ENCODE measurements around the gene PPP2R2B.
A peak's percentile ranks its signal among the peaks of the same experiment; 100 is the strongest.

PPP2R2B gene

DNA sequence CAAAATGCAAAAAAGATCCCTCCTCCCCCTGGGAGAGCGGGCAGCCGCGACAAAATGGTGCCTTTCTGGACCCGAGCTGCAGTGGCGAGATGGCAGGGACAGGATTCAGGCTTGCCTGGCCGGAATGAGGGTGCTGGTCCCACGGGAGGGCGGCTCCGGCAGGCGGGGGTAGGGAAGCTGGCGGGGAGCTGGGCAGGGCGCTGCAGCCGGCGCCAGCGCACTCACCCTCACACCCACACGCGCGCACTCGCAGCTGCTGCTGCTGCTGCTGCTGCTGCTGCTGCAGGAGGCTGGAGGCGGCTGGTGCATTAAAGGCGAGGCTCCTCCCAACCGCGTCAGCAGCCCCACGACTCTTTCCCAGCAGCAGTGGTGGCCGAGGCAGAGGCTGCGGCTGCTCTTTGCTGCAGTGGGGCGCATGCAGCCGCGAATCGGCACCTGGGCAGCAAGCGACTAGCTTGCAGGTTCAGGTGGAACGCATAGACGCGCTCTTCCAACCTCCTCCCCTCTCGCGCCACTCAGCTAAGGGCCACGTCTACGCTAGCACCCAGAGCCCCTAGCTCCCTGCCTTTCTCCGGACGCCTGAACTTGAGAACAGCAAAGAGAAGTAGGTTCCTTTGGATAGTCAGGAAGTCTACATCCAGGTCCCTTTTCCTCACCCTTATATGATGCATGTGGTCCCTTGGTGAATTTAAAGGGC lies at the start of gene PPP2R2B:
TSS of gene PPP2R2B (minus strand) at position 282 of the 697 bp plus-strand sequence.
- peaks cover 15% of the 10 kb centered on the region for H3K27me3 ChIP-seq (replicated peaks)
- no peaks in the 10 kb centered on the region for H3K36me3 ChIP-seq (replicated peaks)
- no peak within 1 kb of the TSS for H3K27ac ChIP-seq
- in situ Hi-C loops (cut with HindIII; ENCODE audit: low pct_ligation_motif_present, low sequenced_read_pairs) = no loop called here
- TF ChIP-seq, protein P1, sequence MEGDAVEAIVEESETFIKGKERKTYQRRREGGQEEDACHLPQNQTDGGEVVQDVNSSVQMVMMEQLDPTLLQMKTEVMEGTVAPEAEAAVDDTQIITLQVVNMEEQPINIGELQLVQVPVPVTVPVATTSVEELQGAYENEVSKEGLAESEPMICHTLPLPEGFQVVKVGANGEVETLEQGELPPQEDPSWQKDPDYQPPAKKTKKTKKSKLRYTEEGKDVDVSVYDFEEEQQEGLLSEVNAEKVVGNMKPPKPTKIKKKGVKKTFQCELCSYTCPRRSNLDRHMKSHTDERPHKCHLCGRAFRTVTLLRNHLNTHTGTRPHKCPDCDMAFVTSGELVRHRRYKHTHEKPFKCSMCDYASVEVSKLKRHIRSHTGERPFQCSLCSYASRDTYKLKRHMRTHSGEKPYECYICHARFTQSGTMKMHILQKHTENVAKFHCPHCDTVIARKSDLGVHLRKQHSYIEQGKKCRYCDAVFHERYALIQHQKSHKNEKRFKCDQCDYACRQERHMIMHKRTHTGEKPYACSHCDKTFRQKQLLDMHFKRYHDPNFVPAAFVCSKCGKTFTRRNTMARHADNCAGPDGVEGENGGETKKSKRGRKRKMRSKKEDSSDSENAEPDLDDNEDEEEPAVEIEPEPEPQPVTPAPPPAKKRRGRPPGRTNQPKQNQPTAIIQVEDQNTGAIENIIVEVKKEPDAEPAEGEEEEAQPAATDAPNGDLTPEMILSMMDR (IDR thresholded peaks at IDR 0.05; ENCODE audit: low read depth, low read length, missing control alignments) = no peak
- H3K4me3 ChIP-seq (ENCODE audit: low read depth, low read length) = peak within 1 kb of the TSS; percentile 65
- DNase-seq = no peak

DNA sequence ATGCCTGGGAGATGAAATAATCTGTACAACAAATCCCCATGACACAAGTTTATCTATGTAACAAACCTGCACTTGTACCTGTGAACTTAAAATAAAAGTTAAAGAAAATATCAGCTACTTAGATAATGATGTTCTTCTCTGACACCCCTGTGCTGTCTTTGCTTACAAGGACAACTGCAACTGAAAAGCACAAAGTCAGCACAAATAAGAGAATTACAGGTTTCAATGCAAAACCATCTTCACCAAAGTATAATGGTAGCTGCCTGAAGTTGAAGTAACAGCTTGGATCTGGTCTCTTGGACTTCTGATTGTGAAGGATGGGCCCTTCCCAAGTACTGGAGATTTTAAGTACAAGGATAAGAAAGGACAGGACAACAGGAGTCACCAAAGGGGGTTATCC lies 45.6 kb upstream of the PPP2R2B start:
- no peak overlapping the region for H3K4me3 ChIP-seq (ENCODE audit: low read depth, low read length)
- DNase-seq = no peak
- no peaks in the 10 kb centered on the region for H3K36me3 ChIP-seq (replicated peaks)
- no peak overlapping the region for H3K27ac ChIP-seq
- H3K27me3 ChIP-seq (replicated peaks) = no peaks in the 10 kb centered on the region
- in situ Hi-C loops (cut with HindIII; ENCODE audit: low pct_ligation_motif_present, low sequenced_read_pairs) = no loop called here
- TF ChIP-seq, protein P1 (IDR thresholded peaks at IDR 0.05; ENCODE audit: low read depth, low read length, missing control alignments) = no peak

DNA sequence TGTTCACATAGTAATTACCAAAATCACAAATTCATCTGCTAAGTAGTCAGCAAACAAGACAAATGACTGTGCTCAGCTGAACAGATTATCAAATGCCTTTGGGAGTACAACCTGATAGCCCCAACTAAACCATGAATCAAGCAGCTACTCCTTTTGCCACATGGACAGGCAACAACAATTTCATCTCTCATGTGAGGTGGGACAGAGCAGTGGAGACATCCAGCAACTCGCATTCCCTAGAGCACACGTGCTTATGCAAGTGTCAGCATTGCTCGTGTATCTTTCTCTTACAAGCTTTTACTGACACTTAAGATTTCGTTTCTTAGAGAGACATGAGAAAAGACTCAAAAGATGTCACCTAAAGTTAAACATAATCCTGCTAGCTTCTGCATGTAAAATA lies 42.7 kb upstream of the PPP2R2B start:
- no peak overlapping the region for H3K27ac ChIP-seq
- TF ChIP-seq, protein P1 (IDR thresholded peaks at IDR 0.05; ENCODE audit: low read depth, low read length, missing control alignments) = no peak
- in situ Hi-C loops (cut with HindIII; ENCODE audit: low pct_ligation_motif_present, low sequenced_read_pairs) = no loop called here
- H3K4me3 ChIP-seq (ENCODE audit: low read depth, low read length) = no peak overlapping the region
- no peaks in the 10 kb centered on the region for H3K36me3 ChIP-seq (replicated peaks)
- H3K27me3 ChIP-seq (replicated peaks) = no peaks in the 10 kb centered on the region
- no peak for DNase-seq

DNA sequence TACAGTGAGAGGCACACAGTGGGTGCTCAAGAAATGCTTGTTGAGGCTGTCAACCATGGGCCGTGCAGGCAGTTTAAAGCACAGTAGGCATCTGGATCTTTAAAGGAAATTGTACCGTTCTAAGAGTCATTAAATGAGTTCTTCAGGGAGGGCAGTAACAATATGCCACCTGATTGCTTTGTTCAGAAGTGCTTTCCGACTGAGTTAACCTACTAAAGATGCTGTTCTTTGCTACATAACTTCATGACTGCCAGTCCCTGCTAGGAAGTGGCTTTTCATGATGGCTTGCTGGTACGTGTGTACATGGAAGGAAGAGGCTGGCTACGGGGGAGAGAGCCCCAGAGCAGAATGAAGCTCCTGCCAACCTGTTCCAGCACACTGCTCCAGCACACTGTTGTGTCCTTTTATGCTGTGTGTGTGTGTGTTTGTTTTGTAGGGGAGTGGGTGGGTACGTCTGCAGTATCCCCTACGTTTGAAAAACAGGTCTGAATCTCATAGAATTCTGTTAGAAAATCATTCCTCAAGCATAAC lies 41.9 kb upstream of the PPP2R2B start:
- Histone ChIP-seq H3K27ac (no peak overlapping the region), H3K27me3 (replicated peaks) (no peaks in the 10 kb centered on the region), H3K4me3 (ENCODE audit: low read depth, low read length) (no peak overlapping the region), H3K36me3 (replicated peaks) (no peaks in the 10 kb centered on the region)
- in situ Hi-C loops (cut with HindIII; ENCODE audit: low pct_ligation_motif_present, low sequenced_read_pairs) = no loop called here
- TF ChIP-seq, protein P1 (IDR thresholded peaks at IDR 0.05; ENCODE audit: low read depth, low read length, missing control alignments) = no peak
- no peak for DNase-seq

DNA sequence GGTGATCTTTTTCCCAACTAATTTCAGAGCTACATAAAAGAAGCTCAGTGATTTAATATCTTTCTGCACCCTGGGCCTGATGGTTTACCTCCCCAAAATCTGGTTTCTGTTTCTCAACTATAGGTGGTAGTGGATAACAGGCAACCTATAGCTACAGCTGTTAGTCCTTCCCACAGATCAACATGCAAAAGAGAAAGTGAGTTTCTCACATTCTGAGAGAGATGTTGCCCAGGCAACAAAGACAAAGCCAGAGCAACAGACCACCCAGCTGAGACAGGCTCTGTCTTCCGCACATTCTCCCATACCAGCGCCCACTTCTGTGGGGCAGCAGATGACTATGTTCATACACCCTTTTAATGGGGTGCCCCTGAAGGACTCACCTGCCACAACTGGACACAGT lies 40.7 kb upstream of the PPP2R2B start:
- no peaks in the 10 kb centered on the region for H3K36me3 ChIP-seq (replicated peaks)
- TF ChIP-seq, protein P1 (IDR thresholded peaks at IDR 0.05; ENCODE audit: low read depth, low read length, missing control alignments) = no peak
- no peak overlapping the region for H3K27ac ChIP-seq
- H3K27me3 ChIP-seq (replicated peaks) = no peaks in the 10 kb centered on the region
- in situ Hi-C loops (cut with HindIII; ENCODE audit: low pct_ligation_motif_present, low sequenced_read_pairs) = no loop called here
- no peak overlapping the region for H3K4me3 ChIP-seq (ENCODE audit: low read depth, low read length)
- no peak for DNase-seq

DNA sequence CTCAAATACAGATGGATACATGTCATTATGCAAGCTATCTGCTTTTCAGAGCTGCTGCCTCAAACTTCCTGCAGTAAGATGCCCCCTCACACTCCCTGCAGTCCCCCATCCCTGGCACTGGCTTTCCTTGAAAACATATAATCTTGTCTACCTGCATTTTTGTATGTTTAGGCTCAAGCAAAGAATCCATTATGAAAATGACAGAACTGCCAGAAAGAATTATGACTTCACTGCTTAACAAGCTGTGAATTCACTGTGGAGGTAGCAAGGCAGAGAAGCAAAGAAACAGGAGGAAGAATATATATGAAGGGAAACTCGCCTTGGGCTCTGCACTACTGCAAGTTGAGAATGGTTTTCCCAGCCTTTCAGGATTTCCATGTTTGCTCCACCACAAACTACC lies 39.4 kb upstream of the PPP2R2B start:
- DNase-seq = no peak
- TF ChIP-seq, protein P1 (IDR thresholded peaks at IDR 0.05; ENCODE audit: low read depth, low read length, missing control alignments) = no peak
- Histone ChIP-seq H3K27ac (no peak overlapping the region), H3K36me3 (replicated peaks) (no peaks in the 10 kb centered on the region), H3K4me3 (ENCODE audit: low read depth, low read length) (no peak overlapping the region), H3K27me3 (replicated peaks) (no peaks in the 10 kb centered on the region)
- in situ Hi-C loops (cut with HindIII; ENCODE audit: low pct_ligation_motif_present, low sequenced_read_pairs) = no loop called here
